SK-N-DZ (cell line): ENCODE results near the gene BTBD3. TPM values are rescaled to one million over a fixed set of nuclear protein-coding genes. Genes with fewer than 3 reads are reported as not detected.

Source experiments
- DNase-seq: peaks from one replicate; pipeline ENCODE4 v3.0.0-alpha.2; 2015; ENCODE audit warnings: low spot score
- polyA plus RNA-seq, 2 experiments: library from polyadenylated mRNA; depleted of rRNA; stranded (reverse); fragments of >200 nt; gene quantifications; 2 replicates each; pipeline ENCODE4 v1.2.3, GENCODE V29; 2014

Gene BTBD3
- polyA plus RNA-seq (2014; cell fraction: cytosol; rRNA removed) = 25.0 and 29.8 TPM in 2 replicates
- 30.6 and 35.9 TPM in 2 replicates for polyA plus RNA-seq (2014; cell fraction: nucleus; rRNA removed)

GRCh38 chr20:11917663-11918062, at the start of gene BTBD3:
TSS of gene BTBD3 (plus strand) at chr20:11917893. CDS start at chr20:11918276, 383 bp downstream.
- peak; percentile 21 for DNase-seq

GRCh38 chr20:11869641-11870040, 48.1 kb upstream of the BTBD3 start:
- no peak for DNase-seq

GRCh38 chr20:11870411-11870810, 47.3 kb upstream of the BTBD3 start:
- no peak for DNase-seq

- no peak for DNase-seq
Observed at GRCh38 chr20:11876555-11876954, 41.1 kb upstream of the BTBD3 start.

- DNase-seq = no peak
Observed at GRCh38 chr20:11880680-11881079, 37.0 kb upstream of the BTBD3 start.

GRCh38 chr20:11881449-11881848, 36.2 kb upstream of the BTBD3 start:
- DNase-seq = no peak

- no peak for DNase-seq
Observed at GRCh38 chr20:11882651-11883050, 35.0 kb upstream of the BTBD3 start.

- DNase-seq = no peak
Observed at GRCh38 chr20:11888648-11889047, 29.0 kb upstream of the BTBD3 start.

- peak; percentile 93 for DNase-seq
Observed at GRCh38 chr20:11890331-11891076, 27.2 kb upstream of the BTBD3 start.

- DNase-seq = peak; percentile 57
Observed at GRCh38 chr20:11891077-11891775, 26.5 kb upstream of the BTBD3 start.

- DNase-seq = peak; percentile 78
Observed at GRCh38 chr20:11891776-11892545, 25.7 kb upstream of the BTBD3 start.

GRCh38 chr20:11894062-11894461, 23.6 kb upstream of the BTBD3 start:
- no peak for DNase-seq

GRCh38 chr20:11895861-11896387, 21.8 kb upstream of the BTBD3 start:
- peak; percentile 34 for DNase-seq

GRCh38 chr20:11901127-11901526, 16.6 kb upstream of the BTBD3 start:
- DNase-seq = no peak

- DNase-seq = no peak
Observed at GRCh38 chr20:11902285-11902697, 15.4 kb upstream of the BTBD3 start.

- DNase-seq = no peak
Observed at GRCh38 chr20:11905460-11906179, 12.1 kb upstream of the BTBD3 start.

GRCh38 chr20:11906626-11907480, 10.8 kb upstream of the BTBD3 start:
- no peak for DNase-seq

GRCh38 chr20:11907621-11908020, 10.1 kb upstream of the BTBD3 start:
- no peak for DNase-seq

GRCh38 chr20:11912013-11912658, 5.6 kb upstream of the BTBD3 start:
- DNase-seq = peak; percentile 25
